GM10266 (cell line): ENCODE measurements around the gene CNOT6.
"Not testable (repeated sequence)": the region's sequence is repeated elsewhere in the genome, so short reads cannot be mapped to it uniquely, and the experiment has no call there.

Source experiments
- DNase-seq: peaks from one replicate; pipeline ENCODE4 v3.0.0; 2012; ENCODE audit errors: extremely low spot score
- TF ChIP-seq, protein P1 (sequence below): IDR thresholded peaks from 2 replicates; pipeline ENCODE4 v1.5.1; 2012; ENCODE audit warnings: mild to moderate bottlenecking, low read depth; ENCODE audit not compliant: control insufficient read depth, insufficient read depth; ENCODE audit errors: missing control alignments

Gene CNOT6

DNA sequence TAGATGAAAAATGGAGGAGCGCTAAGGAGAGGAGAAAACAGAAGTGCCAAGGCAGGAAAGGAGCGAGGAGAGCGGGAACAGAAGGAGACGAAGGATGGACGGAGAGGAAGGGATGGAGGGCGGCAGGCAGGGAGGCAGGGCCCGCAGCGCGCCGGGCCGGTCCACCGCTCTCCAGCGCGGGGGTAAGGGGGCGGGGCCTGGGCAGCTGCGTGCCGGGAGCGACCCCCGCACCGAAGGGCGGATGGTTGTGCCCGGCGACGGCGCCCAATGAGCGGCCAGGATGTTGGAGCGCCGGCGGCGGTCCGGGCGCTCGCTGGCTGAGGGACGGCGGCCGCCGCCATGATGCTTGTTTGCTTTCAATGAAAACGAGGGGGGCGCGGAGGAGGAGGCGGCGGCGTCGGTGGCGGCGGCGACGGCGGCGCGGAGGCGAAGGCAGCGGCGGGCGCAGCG lies at the start of gene CNOT6:
Gene CNOT6, plus strand, starts transcription at position 320 of the 450 bp plus-strand sequence. CDS start 34,898 bp downstream, outside the sequence.
- peak; percentile 99 for DNase-seq
- TF ChIP-seq, protein P1, sequence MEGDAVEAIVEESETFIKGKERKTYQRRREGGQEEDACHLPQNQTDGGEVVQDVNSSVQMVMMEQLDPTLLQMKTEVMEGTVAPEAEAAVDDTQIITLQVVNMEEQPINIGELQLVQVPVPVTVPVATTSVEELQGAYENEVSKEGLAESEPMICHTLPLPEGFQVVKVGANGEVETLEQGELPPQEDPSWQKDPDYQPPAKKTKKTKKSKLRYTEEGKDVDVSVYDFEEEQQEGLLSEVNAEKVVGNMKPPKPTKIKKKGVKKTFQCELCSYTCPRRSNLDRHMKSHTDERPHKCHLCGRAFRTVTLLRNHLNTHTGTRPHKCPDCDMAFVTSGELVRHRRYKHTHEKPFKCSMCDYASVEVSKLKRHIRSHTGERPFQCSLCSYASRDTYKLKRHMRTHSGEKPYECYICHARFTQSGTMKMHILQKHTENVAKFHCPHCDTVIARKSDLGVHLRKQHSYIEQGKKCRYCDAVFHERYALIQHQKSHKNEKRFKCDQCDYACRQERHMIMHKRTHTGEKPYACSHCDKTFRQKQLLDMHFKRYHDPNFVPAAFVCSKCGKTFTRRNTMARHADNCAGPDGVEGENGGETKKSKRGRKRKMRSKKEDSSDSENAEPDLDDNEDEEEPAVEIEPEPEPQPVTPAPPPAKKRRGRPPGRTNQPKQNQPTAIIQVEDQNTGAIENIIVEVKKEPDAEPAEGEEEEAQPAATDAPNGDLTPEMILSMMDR, result no peak

DNA sequence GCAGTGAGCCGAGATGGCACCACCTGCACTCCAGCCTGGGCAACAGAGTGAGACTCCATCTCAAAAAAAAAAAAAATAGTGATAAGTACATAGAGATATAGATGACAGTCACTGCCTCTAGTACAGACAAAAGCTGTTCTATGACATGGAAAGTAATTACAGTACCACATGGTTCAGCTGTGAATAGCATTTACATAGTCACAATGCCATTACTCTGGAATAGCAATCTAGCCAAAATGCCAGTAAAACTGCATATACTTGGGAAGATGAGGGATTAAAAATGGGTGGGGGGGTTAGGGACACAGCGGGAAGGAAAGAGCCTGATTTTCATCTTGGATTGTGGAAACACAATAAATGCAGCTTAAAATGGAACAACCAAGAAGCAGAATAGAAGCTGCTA lies 39.4 kb upstream of the CNOT6 start:
- TF ChIP-seq, protein P1, result no peak

DNA sequence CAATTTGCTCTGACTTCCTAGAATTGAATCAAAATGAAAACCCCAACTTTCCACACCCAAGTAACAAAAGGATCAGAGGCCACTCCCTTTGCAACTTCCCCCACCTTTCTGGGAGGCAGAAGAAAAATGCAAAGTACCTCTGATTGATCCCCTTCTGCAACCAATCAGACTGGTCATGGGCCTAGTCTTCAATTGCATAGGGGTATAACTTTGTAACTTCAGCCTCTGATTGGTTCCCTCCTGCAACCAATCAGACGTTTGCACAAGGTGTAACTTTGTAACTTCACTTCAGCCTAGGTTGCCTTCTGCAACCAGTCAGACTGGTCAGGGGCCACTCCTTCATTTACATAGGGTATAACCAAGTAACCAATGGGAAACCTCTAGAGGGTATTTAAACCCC lies 38.3 kb upstream of the CNOT6 start:
- TF ChIP-seq, protein P1, result no peak
- no peak for DNase-seq

More for the DNA sequence above, 39.4 kb upstream of the CNOT6 start:
- DNase-seq, result no peak

DNA sequence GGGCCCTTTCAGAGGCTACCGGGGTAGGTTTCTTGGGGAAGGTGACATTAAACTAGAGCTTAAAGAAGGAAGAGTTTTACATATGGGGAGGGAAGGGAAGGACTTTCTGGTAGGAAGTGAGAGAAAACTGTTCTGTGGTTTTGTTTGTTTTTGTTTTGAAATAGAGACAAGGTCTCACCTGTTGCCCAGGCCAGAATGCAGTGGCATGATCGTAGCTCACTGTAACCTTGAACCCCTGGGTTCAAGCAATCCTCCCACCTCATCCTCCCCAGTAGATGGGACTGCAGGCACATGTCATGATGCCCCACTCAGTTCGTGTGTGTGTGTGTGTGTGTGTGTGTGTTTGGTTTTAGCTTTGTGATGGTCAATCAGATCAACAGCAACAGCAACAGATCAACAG lies 37.4 kb upstream of the CNOT6 start:
- no peak for DNase-seq
- TF ChIP-seq, protein P1, result no peak

DNA sequence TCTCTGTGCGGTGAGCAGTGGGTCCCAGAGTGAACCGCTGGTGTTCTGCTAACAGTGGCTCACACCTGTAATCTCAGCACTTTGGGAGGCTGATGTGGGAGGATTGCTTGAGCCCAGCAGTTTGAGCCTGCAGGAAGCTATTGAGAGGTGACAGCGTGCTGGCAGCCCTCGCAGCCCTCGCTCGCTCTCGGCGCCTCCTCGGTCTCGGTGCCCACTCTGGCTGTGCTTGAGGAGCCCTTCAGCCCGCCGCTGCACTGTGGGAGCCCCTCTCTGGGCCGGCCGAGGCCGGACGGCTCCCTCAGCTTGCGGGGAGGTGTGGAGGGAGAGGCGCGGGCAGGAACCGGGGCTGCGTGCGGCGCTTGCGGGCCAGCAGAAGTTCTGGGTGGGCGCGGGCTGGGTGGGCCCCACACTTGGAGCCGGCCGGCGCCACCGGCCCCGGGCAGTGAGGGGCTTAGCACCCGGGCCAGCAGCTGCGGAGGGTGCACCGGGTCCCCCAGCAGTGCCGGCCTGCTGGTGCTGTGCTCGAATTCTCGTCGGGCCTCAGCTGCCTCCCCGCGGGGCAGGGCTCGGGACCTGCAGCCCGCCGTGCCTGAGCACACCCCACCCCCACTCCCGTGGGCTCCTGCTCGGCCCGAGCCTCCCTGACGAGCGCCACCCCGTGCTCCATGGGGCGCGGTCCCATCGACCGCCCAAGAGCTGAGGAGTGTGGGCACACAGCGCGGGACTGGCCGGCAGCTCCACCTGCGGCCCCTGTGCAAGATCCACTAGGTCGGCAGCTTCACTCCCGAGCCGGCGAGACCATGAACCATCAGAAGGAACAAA lies 35.1 kb upstream of the CNOT6 start:
- not testable (repeated sequence) for DNase-seq

DNA sequence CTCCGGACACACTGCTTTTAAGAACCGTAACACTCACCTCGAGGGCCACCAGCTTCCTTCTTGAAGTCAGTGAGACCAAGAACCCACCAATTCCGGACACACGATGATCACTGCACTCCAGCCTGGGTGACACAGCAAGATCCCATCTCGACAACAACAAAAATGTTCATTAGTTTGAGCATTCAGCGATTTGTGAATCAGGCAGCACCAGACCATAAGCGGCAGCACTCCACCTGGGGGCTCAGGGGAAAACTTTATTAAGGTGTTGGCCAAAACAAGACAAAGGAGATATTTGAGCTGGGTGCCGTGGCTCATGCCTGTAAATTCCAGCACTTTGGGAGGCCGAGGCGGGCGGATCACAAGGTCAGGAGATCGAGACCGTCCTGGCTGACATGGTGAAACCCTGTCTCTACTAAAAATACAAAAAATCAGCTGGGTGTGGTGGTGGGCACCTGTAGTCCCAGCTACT lies 34.5 kb upstream of the CNOT6 start:
- not testable (repeated sequence) for DNase-seq

DNA sequence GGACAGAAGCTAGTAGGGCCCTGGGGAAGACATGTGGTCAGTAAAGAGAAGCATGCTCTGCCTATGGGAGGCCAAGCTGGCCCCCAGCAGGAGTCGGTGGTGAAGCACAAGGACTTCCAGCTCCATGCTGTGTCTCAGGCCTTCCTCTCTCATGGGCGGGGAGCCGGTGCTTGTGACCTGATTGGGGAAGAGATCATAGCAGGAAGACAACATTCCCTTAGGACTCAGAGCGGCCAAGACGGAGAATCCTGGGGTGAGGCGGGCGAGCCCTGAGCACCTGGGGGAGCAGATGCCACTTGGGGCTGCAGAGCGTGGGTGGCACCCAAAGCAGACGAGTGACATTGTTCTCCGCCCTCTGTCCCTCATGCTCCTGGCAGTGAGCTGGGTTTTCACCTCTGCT lies 33.3 kb upstream of the CNOT6 start:
- DNase-seq, result no peak
- TF ChIP-seq, protein P1, result no peak

DNA sequence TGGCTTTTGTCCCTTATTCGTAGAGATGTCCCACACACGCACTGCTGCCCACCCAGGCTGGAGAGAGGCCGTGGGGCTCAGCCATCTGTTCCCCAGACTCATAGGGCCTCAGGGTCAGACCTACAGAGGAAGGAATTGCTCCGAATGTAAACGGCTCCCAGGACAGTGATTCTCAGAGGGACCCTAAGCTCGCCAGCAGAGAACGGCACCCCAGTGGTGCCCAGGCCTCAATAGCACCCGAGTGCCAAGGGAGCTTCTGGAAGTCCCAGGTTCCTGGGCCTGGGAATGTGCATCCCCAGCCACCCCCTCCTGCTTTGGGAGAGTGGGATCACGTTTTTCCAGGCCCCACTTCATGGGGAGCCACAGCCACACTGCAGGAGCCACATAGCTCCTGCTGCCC lies 32.9 kb upstream of the CNOT6 start:
- no peak for DNase-seq
- TF ChIP-seq, protein P1, result no peak
